Measurements from ENCODE around the gene ZBTB24. TPM values are rescaled to one million over a fixed set of nuclear protein-coding genes. Genes with fewer than 3 reads are reported as not detected.
A peak's percentile ranks its signal among the peaks of the same experiment; 100 is the strongest.

ZBTB24 gene
- total RNA-seq, 1 experiment from 2014 or later: 11.5 TPM

DNA sequence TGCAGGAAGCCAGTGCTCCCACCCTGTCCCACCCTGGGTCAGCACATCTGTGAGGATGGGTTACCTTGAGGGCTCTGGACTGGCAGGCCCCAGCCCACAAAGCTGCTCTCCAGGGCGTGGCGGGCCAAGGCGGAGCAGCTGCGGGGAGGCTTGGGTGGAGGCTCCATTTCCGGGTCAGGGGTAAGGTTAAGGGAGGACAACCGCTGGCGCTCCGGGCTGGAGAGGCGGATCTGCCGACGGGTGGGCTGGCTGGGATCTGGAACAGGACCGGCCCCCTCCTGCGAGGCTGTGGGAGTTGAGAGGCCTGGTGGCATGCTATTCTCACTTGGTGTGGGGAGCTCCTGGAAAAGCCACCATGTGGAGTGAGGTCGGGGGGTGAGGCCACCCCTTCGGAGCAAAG, 36.9 kb downstream of the ZBTB24 start:
- H3K4me3 Mint-ChIP-seq (ENCODE audit: low read depth, unreplicated experiment): no peak overlapping the region
- no peak for DNase-seq

DNA sequence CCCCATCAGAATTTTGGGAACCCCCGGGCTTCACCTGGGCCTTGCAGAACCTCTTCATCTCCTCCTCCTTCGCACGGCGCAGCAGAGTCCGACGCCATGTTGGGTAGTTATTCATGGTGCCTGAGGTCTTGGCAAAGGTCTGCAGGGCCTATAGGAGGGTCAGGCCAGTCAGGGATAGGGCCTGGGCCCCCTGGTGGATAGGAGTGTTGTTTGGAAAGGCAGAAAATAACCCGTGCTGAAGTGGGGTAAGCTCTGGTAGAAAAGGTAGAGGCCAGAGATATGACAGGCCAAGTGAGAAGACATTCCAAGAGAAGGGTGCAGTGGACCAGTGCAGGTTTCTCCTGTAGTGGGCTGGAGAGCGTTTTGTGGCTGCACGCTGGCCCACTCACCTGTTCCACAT, 37.6 kb downstream of the ZBTB24 start:
- Mint-ChIP-seq H3K36me3 (ENCODE audit: insufficient read depth, unreplicated experiment) (peaks cover 39% of the 10 kb centered on the region), H3K27me3 (ENCODE audit: unreplicated experiment) (no peaks in the 10 kb centered on the region), H3K4me1 (ENCODE audit: low read depth, unreplicated experiment) (no peaks in the 10 kb centered on the region), H3K27ac (ENCODE audit: unreplicated experiment) (peak overlapping the region; percentile 30), H3K9me3 (ENCODE audit: low read depth, unreplicated experiment) (no peaks in the 10 kb centered on the region), H3K4me3 (ENCODE audit: low read depth, unreplicated experiment) (no peak overlapping the region)
- TF ChIP-seq CTCF (IDR thresholded peaks at IDR 0.05; ENCODE audit: unreplicated experiment): no peak
- CTCF ChIA-PET: no interaction called here
- intact Hi-C loops (cut with micrococcal nuclease; ENCODE audit: unreplicated experiment): no loop called here
- no peak for DNase-seq
- no TSS peak for BruUV-seq (replicated peaks)

More for the DNA sequence above, 36.9 kb downstream of the ZBTB24 start:
- Mint-ChIP-seq H3K9me3 (ENCODE audit: low read depth, unreplicated experiment) (no peaks in the 10 kb centered on the region), H3K36me3 (ENCODE audit: insufficient read depth, unreplicated experiment) (peaks cover 36% of the 10 kb centered on the region), H3K27ac (ENCODE audit: unreplicated experiment) (no peak overlapping the region), H3K4me1 (ENCODE audit: low read depth, unreplicated experiment) (no peaks in the 10 kb centered on the region), H3K27me3 (ENCODE audit: unreplicated experiment) (no peaks in the 10 kb centered on the region)
- intact Hi-C loops (cut with micrococcal nuclease; ENCODE audit: unreplicated experiment): no loop called here
- no TSS peak for BruUV-seq (replicated peaks)
- no peak for TF ChIP-seq CTCF (IDR thresholded peaks at IDR 0.05; ENCODE audit: unreplicated experiment)
- CTCF ChIA-PET: interaction anchor here (0.7 kb wide), 1 partner anchor 963 kb away, joined by 8 read pairs; no protein-coding TSS in a partner anchor

DNA sequence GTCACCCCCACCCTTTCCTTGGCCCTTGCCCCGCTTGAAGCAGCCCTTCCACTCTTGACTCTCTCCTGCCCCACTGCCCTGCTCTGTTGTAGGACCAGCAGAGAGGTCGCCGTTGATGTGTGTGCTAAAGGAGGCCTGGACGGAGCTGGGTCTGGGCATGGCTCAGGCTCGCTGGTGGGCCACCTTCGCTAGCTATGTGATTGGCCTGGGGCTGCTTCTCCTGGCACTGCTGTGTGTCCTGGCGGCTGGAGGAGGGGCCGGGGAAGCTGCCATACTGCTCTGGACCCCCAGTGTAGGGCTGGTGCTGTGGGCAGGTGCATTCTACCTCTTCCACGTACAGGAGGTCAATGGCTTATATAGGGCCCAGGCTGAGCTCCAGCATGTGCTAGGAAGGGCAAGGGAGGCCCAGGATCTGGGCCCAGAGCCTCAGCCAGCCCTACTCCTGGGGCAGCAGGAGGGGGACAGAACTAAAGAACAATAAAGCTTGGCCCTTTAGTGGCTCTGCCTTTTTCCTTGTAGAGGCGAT, 39.5 kb downstream of the ZBTB24 start:
- BruUV-seq (replicated peaks): no TSS peak
- CTCF ChIA-PET: no interaction called here

DNA sequence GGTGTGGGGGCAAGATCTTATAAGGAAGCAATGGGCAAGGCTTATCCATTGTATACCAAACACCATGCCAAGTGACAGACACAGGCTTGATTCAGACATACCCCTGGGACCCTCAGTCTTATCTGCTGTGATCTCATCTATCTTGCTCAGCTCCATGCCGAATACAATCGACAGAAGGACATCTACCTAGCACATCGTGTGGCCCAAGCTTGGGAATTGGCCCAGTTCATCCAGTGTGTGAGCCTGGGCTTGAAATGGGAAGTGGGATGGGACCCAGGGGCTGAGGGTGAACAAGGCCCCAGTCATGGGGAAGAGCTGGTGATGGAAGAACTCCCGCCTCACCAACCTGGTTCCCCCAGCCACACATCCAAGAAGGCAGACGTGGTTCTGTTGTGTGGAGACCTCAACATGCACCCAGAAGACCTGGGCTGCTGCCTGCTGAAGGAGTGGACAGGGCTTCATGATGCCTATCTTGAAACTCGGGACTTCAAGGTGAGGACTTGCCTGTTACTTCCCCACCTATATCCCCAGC, 40.6 kb downstream of the ZBTB24 start:
- H3K4me1 Mint-ChIP-seq (ENCODE audit: low read depth, unreplicated experiment): no peaks in the 10 kb centered on the region
- H3K27ac Mint-ChIP-seq (ENCODE audit: unreplicated experiment): no peak overlapping the region
- BruUV-seq (replicated peaks): no TSS peak
- intact Hi-C loops (cut with micrococcal nuclease; ENCODE audit: unreplicated experiment): loop anchor here (5.0 kb wide), 1 partner anchor 60 kb away; the partner anchor contains the start of gene CD164
- CTCF ChIA-PET: no interaction called here
- no peak for DNase-seq
- no peaks in the 10 kb centered on the region for H3K27me3 Mint-ChIP-seq (ENCODE audit: unreplicated experiment)
- H3K4me3 Mint-ChIP-seq (ENCODE audit: low read depth, unreplicated experiment): peak overlapping the region; percentile 93
- H3K36me3 Mint-ChIP-seq (ENCODE audit: insufficient read depth, unreplicated experiment): peaks cover 51% of the 10 kb centered on the region
- H3K9me3 Mint-ChIP-seq (ENCODE audit: low read depth, unreplicated experiment): no peaks in the 10 kb centered on the region
- TF ChIP-seq CTCF (IDR thresholded peaks at IDR 0.05; ENCODE audit: unreplicated experiment): no peak

More for the DNA sequence above, 39.5 kb downstream of the ZBTB24 start:
- intact Hi-C loops (cut with micrococcal nuclease; ENCODE audit: unreplicated experiment): loop anchor here (5.0 kb wide), 1 partner anchor 61 kb away; the partner anchor contains the start of gene CD164
- Mint-ChIP-seq H3K9me3 (ENCODE audit: low read depth, unreplicated experiment) (no peaks in the 10 kb centered on the region), H3K27me3 (ENCODE audit: unreplicated experiment) (no peaks in the 10 kb centered on the region), H3K4me1 (ENCODE audit: low read depth, unreplicated experiment) (no peaks in the 10 kb centered on the region), H3K36me3 (ENCODE audit: insufficient read depth, unreplicated experiment) (peaks cover 51% of the 10 kb centered on the region), H3K27ac (ENCODE audit: unreplicated experiment) (no peak overlapping the region), H3K4me3 (ENCODE audit: low read depth, unreplicated experiment) (no peak overlapping the region)
- no peak for DNase-seq
- TF ChIP-seq CTCF (IDR thresholded peaks at IDR 0.05; ENCODE audit: unreplicated experiment): no peak

Measured in Calu3 (cell line).